GM19467 (cell line): ENCODE measurements around the gene GSN.

ENCODE experiments used
- ATAC-seq: cut with Tn5 transposase; IDR thresholded peaks from one replicate; pipeline ENCODE4 v1.9.1; 2021; ENCODE audit warnings: mild to moderate bottlenecking, moderate library complexity; ENCODE audit not compliant: unreplicated experiment

The GSN gene

DNA sequence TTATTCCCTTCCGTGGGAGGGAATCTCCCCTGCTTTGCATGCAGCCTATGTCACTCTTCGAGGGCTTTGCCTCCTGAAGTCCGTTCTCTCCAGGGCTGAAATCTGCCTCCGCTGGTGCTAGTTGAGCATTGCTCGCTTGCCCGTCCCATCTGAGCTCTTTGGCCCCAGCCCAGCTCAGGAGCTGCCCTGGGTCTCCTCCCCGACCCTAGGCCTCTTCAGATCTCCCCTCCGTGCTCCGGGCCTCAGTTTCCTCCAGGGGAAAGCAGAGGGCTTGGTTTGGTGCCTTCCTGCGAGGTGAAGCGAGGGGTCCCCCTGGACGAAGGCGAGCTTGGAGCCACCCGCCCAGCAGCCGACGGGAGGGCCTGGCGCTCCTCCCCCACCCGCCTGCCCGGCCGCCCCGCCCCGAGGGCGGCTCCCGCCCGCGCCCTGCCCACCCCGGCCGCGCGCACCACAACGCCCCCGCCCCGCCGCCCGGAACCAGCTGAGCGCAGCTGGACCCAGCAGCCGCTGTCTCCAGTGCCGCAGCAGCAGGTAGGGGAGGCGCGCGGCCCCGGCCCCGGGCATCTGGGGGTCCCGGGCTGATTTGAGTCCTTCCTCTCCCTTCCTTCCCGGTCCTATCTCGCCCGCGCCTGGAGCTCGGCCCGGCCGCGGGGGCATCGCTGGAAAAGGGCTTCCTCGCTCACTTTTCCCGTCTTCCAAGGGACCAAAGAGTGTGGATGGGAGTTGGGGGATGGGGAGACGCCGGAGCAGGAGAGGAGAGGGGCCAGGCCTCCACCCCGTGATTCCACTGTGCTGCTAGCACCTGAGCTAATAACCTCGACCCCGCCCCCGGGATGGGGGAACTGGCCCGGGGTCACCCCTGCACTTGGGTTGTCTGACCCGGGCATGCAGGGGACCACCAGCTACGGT, at the start of gene GSN:
TSS of gene GSN (plus strand) at position 474 of the 909 bp plus-strand sequence. CDS start 33,810 bp downstream, outside the sequence.
- ATAC-seq = no peak

DNA sequence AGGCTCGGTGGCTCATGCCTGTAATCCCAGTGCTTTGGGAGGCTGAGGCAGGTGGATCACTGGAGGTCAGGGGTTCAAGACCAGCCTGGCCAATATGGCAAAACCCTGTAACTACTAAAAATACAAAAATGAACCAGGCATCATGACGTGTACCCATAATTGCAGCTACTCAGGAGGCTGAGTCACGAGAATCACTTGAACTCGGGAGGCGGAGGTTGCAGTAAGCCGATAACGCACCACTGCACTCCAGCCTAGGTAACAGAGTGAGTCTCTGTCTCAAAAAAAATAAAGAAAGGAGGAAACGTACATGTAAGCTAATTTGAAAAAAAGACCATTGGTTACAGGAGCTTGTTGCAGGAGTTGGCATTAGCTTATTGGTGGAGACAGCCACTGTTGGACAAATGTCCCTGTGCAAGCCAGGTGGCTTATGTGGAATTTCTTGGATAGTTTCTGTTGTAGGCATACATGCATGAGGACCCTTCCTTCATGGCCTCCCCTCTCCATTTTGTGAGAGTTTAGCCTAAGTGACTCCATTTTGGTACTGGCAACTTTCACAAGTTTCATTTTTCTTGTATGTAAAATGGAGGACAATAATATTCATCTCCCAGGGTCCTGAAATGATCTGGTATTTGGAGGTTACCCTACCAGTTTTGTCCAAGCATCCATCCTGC, 49.5 kb upstream of the GSN start:
- ATAC-seq = no peak

GRCh38 chr9:121219530-121219929, 48.4 kb upstream of the GSN start:
- ATAC-seq = no peak

DNA sequence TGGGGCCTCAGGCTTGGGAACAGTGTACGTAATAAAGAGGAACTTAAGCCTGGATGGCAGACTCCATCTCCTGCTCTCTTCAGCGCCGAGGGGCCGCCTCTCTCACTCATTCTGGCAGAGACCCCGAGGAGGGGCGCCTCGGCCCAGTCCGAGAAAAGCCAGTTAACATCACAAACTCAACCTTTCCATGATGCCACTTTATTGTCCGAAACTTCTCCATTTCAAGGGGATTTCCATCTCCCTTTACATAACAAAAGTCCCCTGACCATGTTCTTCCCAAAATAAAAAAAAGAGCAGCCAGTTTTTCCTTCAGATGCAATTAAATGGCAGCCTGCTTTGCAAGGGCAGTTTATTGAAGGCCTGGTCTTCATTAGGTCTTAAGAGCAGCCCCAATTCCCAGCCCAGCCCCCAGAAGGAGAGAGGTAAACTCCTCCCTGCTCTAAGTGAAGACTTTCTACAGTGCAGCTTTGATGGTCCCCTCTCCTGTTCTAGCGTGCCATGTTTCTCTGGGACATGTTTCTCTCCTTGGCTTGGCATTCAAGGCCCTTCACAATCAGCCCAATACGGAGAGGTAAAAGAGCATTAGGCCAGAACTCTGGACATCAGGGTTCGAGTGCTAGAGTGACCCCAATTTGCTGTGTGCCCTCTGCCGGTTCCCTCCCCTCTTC, 46.8 kb upstream of the GSN start:
- ATAC-seq = no peak

GRCh38 chr9:121221664-121222055, 46.3 kb upstream of the GSN start:
- no peak for ATAC-seq

GRCh38 chr9:121222524-121223171, 45.3 kb upstream of the GSN start:
- no peak for ATAC-seq

- no peak for ATAC-seq
Measured at GRCh38 chr9:121225240-121225639, 42.7 kb upstream of the GSN start.

DNA sequence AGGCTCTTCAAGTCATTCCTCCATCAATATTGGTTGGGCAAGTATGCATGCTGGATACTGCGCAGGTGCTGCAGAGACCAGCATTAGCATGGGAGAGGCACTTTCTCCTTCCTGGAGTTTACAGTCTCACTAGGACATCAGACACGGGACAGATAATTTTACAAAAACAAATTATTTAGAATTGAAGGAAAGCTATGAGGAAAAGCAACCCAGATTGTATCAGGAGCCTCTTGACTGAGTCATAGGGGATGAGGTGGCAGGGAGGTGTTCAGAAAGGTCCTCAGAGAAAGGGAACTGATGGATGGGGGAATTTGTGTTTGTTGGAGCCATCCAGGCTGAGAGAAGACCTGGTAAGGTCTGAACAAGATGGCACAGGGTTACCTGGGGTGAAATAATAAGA, 41.8 kb upstream of the GSN start:
- no peak for ATAC-seq

DNA sequence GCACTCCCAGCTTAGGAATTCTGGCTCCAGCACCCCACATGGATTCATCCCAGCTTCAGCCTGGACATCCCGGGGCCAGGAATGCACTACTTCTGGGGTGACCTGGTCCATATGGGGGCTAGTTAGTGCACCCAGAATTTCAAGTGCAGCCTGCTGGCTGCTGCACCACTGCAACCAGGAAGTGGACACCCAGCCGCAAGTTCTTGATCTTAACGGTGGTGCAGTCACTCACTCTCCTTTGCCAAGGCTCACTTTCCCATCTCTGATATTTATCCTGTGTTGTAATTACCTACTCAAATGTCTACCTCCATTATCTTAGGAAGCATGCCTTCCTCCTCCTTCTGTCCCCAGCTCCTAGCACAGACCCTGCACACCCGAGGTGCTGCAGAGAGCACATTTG, 40.1 kb upstream of the GSN start:
- ATAC-seq = no peak

DNA sequence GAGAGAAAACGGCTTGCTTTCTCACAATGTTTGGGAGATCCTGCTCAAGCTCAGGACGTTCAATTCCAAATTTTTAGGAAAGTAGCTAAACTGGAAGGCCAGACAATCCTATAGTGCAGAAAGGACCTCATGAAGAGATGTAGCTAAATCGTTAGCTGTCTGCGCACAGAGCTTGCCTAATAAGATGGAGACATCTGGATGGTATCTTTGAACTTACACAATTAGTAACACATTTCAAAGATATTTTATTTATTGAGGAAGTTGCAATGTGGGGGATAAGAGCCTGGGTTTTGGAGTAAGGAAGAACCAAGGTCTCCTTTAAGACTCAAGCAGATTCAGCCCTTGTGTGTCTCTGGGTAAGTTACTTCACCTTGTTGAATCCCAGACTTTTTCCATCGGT, 37.7 kb upstream of the GSN start:
- no peak for ATAC-seq

GRCh38 chr9:121232251-121232650, 35.7 kb upstream of the GSN start:
- no peak for ATAC-seq

DNA sequence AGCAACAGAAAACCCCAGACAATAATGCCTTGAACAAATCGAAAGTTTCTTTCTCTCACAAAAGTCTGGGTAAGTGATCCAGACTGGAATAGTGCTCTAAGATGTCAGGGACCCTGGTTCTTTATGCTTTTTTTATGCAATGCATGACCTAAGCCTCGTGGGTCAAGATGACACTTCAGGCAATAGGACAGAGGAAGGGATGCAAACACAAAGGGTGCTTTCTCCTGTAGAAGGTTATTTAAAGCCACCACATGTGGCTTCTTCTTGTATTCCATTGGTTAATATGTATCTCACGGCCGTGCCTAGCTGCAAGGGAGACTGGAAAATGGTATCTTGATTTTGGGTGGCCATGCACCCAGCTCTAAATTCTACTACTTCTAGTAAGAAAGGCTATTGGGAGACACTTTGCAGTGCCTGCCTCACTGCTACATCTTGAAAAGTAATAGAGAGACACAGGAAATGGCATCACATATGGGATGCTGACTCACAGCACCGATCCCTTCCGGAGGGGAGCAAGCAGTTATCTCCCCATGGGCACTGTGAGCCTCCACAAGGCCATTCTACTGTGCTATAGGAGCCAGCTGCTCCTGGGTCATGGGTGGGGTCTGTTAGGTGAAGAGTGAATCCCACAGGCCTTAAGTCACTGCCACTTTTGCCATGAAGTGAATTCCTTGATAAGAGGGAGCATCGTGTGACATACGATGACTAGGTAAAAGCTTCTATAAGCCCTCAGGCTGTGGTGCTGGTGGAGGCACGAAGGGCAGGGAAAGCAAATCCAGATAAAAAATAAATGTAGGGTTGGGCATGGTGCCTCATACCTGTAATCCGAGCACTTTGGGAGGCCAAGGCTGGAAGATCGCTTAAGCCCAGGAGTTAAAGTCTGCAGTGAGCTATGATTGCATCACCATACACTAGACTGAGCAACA, 33.8 kb upstream of the GSN start:
- no peak for ATAC-seq

GRCh38 chr9:121234832-121235161, 33.2 kb upstream of the GSN start:
- no peak for ATAC-seq

DNA sequence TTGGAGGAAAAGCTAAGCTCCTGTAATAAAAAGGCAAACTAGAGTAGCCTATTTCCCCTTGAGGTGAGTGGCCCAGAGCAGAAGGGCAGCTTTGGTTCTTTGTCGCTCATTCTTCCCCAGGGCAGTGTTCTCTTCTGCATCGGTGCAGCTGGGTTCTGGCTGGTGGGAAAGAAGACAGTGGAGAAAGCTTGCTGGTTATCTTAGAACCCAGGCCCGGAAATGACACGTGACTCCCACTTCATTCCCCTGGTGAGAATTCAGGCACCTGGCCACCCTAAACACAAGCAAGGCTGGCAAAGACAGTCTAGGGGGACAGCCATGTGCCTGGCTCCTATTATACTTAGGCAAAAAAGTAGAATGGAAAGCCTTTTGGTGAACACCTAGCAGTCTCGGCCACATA, 32.5 kb upstream of the GSN start:
- no peak for ATAC-seq

DNA sequence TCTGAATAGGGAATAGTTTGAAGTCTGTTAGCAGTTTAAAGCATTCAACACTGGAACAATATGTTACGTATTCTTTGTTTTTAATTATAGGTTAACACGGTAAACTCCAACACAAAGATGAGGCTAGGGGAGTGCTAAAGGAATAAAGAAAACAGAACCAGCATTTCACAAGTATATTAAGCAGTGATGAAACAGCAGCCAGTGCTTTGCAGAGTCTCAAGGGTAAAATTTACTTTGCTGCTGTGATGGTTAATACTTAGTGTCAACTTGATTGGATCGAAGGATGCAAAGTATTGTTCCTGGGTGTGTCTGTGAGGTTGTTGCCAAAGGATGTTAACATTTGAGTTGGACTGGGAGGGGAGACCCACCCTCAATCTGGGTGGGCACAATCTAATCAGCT, 30.0 kb upstream of the GSN start:
- ATAC-seq = no peak

- ATAC-seq = no peak
Measured at GRCh38 chr9:121239071-121239470, 28.9 kb upstream of the GSN start.

- no peak for ATAC-seq
Measured at GRCh38 chr9:121239851-121240250, 28.1 kb upstream of the GSN start.

DNA sequence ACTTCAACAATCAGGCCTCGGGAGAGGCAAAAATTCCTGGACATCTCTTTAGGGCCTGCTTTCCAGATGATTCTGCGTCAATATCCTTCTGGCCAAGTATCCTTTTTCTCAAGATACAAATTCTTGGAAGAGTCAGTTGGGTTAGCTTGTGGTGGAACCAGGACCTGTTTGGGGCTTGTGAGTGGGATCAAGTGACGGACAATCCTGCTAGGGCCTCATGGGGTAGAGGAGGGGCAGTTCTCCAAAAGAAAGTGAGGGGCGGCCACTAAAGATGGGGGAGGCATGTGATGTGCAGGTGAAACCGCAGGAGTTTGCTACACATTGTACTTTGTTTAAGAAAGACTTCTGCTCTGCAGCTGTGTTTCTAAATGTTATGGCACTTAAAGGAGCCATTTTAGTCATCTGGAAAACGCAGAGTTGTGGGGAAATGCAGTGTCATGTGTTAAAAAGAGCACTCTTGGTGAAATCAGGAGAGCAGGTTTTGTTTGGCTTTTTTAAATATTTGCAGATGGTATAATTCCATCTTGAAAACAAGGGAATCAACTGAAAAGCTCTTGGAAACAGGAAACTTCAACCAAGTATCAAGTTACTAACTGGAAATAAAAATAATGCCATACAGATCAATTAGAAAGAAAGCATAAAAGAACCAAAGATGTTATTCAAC, 27.4 kb upstream of the GSN start:
- no peak for ATAC-seq

DNA sequence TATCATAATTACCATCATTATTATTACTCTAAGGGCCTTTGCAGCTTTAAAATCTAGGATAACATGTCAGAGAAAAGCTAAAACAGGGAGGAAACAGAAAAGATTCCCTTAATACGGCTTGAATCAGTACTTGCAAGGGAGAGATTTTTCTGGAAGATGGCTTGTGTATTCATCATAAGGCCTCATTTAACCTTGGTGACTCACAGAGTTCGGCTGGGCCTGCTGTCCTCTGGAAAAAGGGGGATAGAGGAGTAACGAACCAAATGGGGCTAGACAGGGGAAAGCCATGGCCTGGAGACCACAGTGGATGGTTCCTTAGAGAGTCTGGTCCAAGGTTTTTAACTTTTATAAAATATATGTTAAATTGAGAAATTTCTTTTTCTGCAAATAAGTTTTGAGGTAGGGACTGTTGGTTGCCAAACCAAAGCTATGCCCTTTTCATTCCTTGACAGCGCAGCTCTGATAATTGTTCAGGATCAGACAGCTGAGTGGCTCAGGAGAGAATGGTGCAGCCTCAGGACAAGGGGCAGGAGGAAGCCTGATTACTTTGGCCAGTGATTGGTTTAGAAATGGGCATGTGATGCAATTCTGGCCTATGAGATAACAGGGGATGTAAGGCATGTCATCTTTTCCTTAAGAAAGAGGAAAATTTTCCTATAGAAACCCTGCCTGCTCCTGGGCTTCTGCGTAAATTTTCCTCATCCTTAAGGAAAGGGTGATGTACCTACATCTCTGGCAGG, 25.6 kb upstream of the GSN start:
- ATAC-seq = no peak
